ENCODE data around the gene SERPINA12. TPM values are rescaled to one million over a fixed set of nuclear protein-coding genes. Genes with fewer than 3 reads are reported as not detected.

SERPINA12 gene
- total RNA-seq, 1 experiment from 2014 or later = not detected

DNA sequence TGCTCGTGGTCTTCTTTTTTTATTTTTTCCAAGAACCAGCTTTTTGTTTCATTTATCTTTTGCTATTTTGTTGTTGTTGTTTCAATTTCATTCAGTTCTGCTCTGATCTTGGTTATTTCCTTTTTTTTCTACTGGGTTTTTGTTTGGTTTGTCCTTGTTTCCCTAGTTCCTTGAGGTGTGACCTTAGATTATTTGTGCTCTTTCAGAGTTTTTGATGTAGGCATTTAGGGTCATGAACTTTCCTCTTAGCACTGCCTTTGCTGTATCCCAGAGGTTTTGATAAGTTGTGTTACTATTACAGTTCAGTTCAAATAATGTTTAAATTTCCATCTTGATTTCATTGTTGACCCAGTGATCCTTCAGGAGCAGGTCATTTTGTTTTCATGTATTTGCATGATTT is 53.3 kb downstream of the SERPINA12 start:
- no peak for DNase-seq (ENCODE audit: low read depth)
- in situ Hi-C loops (cut with HindIII; ENCODE audit: low pct_unique_long_range_greater_than_20kb, low sequenced_read_pairs) = no loop called here

DNA sequence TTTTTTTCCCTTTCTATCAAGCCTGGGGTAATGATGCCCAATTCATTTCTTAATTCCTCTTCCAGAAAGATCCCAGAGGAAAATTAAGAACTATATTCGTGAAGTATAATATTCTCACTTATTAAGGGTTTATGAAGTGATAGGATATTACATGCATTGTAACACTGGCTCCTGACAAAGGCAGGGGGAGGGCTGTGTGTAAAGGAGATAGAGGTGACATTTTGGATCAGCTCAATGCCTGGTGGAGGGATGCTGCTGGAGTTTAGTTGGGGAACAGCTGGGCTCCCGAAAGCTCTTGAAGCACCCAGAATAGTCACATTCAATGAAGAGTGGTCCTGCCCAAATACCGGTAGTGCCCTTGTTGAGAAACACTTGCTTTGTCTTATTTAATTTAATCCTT is 57.4 kb downstream of the SERPINA12 start:
- in situ Hi-C loops (cut with HindIII; ENCODE audit: low pct_unique_long_range_greater_than_20kb, low sequenced_read_pairs) = no loop called here

DNA sequence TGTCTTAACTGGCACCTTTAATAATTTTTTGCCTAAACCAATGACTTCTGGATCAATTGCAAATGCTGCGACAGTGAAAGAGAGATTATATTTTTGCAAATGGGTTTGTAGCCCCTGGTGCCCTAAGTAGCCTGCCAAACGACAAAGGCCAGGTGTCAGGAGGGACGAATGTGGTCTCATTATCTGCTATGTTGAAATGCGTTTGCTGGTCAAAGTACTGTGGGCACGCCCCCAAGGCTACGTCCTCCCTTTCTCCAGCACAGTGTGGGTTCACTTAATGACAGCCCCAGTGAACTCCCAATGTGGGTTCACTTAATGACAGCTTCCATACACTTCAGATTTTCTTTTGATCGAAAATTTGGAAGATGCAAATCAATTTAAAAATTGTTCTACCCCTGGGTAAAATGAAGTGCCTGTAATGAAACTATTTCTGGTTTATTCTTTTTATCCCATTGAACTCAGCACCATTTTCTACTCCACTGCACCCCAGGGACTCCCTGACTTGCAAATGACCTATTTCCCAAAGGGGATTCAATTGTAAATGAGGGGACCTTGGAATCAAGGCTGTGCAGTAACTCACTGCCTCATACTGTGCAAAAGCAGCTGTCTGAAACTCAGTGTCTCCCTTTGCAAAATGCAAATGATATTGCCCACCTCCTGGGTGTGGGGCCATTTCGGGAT is 58.0 kb downstream of the SERPINA12 start:
- no peak for DNase-seq (ENCODE audit: low read depth)
- in situ Hi-C loops (cut with HindIII; ENCODE audit: low pct_unique_long_range_greater_than_20kb, low sequenced_read_pairs) = no loop called here

More for the DNA sequence above, 57.4 kb downstream of the SERPINA12 start:
- no peak for DNase-seq (ENCODE audit: low read depth)

GRCh38 chr14:94450722-94451090 is 58.6 kb downstream of the SERPINA12 start:
- in situ Hi-C loops (cut with HindIII; ENCODE audit: low pct_unique_long_range_greater_than_20kb, low sequenced_read_pairs) = no loop called here
- no peak for DNase-seq (ENCODE audit: low read depth)

GRCh38 chr14:94449930-94450329 is 59.3 kb downstream of the SERPINA12 start:
- in situ Hi-C loops (cut with HindIII; ENCODE audit: low pct_unique_long_range_greater_than_20kb, low sequenced_read_pairs) = no loop called here

GRCh38 chr14:94448071-94448808 is 61.0 kb downstream of the SERPINA12 start:
- in situ Hi-C loops (cut with HindIII; ENCODE audit: low pct_unique_long_range_greater_than_20kb, low sequenced_read_pairs) = no loop called here
- DNase-seq (ENCODE audit: low read depth) = no peak

More at GRCh38 chr14:94449930-94450329, 59.3 kb downstream of the SERPINA12 start:
- DNase-seq (ENCODE audit: low read depth) = no peak

- in situ Hi-C loops (cut with HindIII; ENCODE audit: low pct_unique_long_range_greater_than_20kb, low sequenced_read_pairs) = no loop called here
- no peak for DNase-seq (ENCODE audit: low read depth)
Measured at GRCh38 chr14:94447206-94447605, 62.1 kb downstream of the SERPINA12 start.

GRCh38 chr14:94446126-94446525 is 63.1 kb downstream of the SERPINA12 start:
- DNase-seq (ENCODE audit: low read depth) = no peak
- in situ Hi-C loops (cut with HindIII; ENCODE audit: low pct_unique_long_range_greater_than_20kb, low sequenced_read_pairs) = no loop called here

DNA sequence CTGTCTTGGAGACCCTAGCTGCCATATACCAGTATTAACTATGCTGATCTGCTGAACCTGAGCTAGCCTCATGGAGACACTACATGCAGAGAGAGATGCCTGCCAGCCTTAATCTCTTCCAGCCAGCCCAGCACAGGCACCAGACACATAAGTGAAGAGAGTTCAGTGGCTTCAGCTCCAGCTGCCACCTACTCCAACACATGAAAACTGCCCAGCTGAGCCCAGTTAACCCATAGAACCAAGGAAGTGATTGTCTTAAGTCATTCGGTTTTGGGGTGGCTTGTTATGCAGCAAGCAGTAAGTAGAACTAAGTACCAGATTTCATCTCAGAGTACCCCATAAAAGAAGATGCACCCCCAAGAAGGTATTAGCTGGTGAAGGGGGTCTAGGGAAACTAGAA is 64.3 kb downstream of the SERPINA12 start:
- in situ Hi-C loops (cut with HindIII; ENCODE audit: low pct_unique_long_range_greater_than_20kb, low sequenced_read_pairs) = no loop called here
- DNase-seq (ENCODE audit: low read depth) = no peak

- in situ Hi-C loops (cut with HindIII; ENCODE audit: low pct_unique_long_range_greater_than_20kb, low sequenced_read_pairs) = no loop called here
- DNase-seq (ENCODE audit: low read depth) = no peak
Measured at GRCh38 chr14:94441531-94442205, 67.6 kb downstream of the SERPINA12 start.

- DNase-seq (ENCODE audit: low read depth) = no peak
- in situ Hi-C loops (cut with HindIII; ENCODE audit: low pct_unique_long_range_greater_than_20kb, low sequenced_read_pairs) = no loop called here
Measured at GRCh38 chr14:94441130-94441529, 68.1 kb downstream of the SERPINA12 start.

GRCh38 chr14:94439453-94440057 is 69.7 kb downstream of the SERPINA12 start:
- in situ Hi-C loops (cut with HindIII; ENCODE audit: low pct_unique_long_range_greater_than_20kb, low sequenced_read_pairs) = no loop called here
- DNase-seq (ENCODE audit: low read depth) = no peak

Other genes starting within 250 kb of the SERPINA12 start
- not detected in 2 replicates for gene SERPINA10, start 216.2 kb downstream of the SERPINA12 start, total RNA-seq (2014; rRNA removed; shearing (Covaris generic); ENCODE audit: low replicate concordance)
- gene SERPINA6, start 186.1 kb downstream of the SERPINA12 start, total RNA-seq (2014; rRNA removed; shearing (Covaris generic); ENCODE audit: low replicate concordance) = 3.8 and 8.7 TPM in 2 replicates
- gene SERPINA2, start 142.8 kb downstream of the SERPINA12 start, total RNA-seq (2014; rRNA removed; shearing (Covaris generic); ENCODE audit: low replicate concordance) = not detected in 2 replicates
- 0.24 and 1.1 TPM in 2 replicates for gene SERPINA1, start 120.9 kb downstream of the SERPINA12 start, total RNA-seq (2014; rRNA removed; shearing (Covaris generic); ENCODE audit: low replicate concordance)
- not detected in 2 replicates for gene SERPINA11, start 56.7 kb downstream of the SERPINA12 start, total RNA-seq (2014; rRNA removed; shearing (Covaris generic); ENCODE audit: low replicate concordance)
- gene SERPINA9, start 33.3 kb downstream of the SERPINA12 start, total RNA-seq (2014; rRNA removed; shearing (Covaris generic); ENCODE audit: low replicate concordance) = not detected in 2 replicates
- not detected in 2 replicates for gene SERPINA4, start 52.0 kb upstream of the SERPINA12 start, total RNA-seq (2014; rRNA removed; shearing (Covaris generic); ENCODE audit: low replicate concordance)
- 0.03 TPM in 1 of 2 replicates, not detected in the other for gene SERPINA5, start 72.0 kb upstream of the SERPINA12 start, total RNA-seq (2014; rRNA removed; shearing (Covaris generic); ENCODE audit: low replicate concordance)
- 0.64 TPM in 1 of 2 replicates, not detected in the other for gene SERPINA3, start 102.9 kb upstream of the SERPINA12 start, total RNA-seq (2014; rRNA removed; shearing (Covaris generic); ENCODE audit: low replicate concordance)

All from Caki2 (cell line).